Endothelial cell of umbilical vein (primary cell): ENCODE measurements around the gene TAMALIN. TPM values are rescaled to one million over a fixed set of nuclear protein-coding genes. Genes with fewer than 3 reads are reported as not detected.

Source experiments
- BruUV-seq: library from RNA; stranded (reverse); fragments of 400-500 nt; replicated peaks from 2 replicates; lab custom pipeline; 2021; lab: Mats Ljungman, UMichigan
- CTCF ChIA-PET: fragments of 300-600, 350-600 bp; sonication (Branson Sonifier 250); formaldehyde crosslinking; loops from one replicate; lab custom pipeline; 2021; ENCODE audit warnings: antibody characterized with exemption, inconsistent platforms; lab: Charles Lee
- POLR2A ChIA-PET: fragments of 300-600, 350-600 bp; sonication (Branson Sonifier 250); formaldehyde crosslinking; loops from one replicate; lab custom pipeline; 2021; ENCODE audit warnings: antibody characterized with exemption, inconsistent platforms; lab: Charles Lee
- DNase-seq: peaks from one replicate; pipeline ENCODE4 v3.0.0-alpha.2; 2011; ENCODE audit warnings: low read depth, low spot score
- FAIRE-seq: peaks from 2 replicates; lab custom pipeline; 2011; peaks lifted over from hg19 to GRCh38; lab: Jason Lieb, UNC
- H2AFZ ChIP-seq: 2 replicates; pipeline ENCODE4 v1.6.0; 2012; ENCODE audit warnings: low read depth, low read length, control low read depth, inconsistent platforms
- H3K27ac ChIP-seq: 2 replicates; pipeline ENCODE4 v1.5.1; 2011; ENCODE audit warnings: low read depth, mild to moderate bottlenecking, control low read depth, low read length, moderate library complexity; ENCODE audit not compliant: insufficient read depth
- H3K27me3 ChIP-seq, 2 experiments: 2 replicates each; pipeline versions ENCODE4 v1.6.0 to v1.6.1; 2011; ENCODE audit warnings: low read length in 2 of 2, mixed read lengths in 1 of 2; ENCODE audit not compliant: control insufficient read depth in 2 of 2, insufficient read depth in 2 of 2
- H3K36me3 ChIP-seq, 2 experiments: 2 replicates in 1 of 2; 3 replicates in 1 of 2; pipeline ENCODE4 v1.5.1; 2011; ENCODE audit warnings: low read length in 2 of 2, mild to moderate bottlenecking in 1 of 2, moderate library complexity in 1 of 2; ENCODE audit not compliant: control insufficient read depth in 2 of 2, insufficient read depth in 2 of 2; ENCODE audit errors: extremely low read depth in 1 of 2
- H3K4me1 ChIP-seq: 3 replicates; pipeline ENCODE4 v1.5.1; 2011; ENCODE audit warnings: mild to moderate bottlenecking, low read length; ENCODE audit not compliant: control insufficient read depth, insufficient read depth; ENCODE audit errors: extremely low read depth
- H3K4me2 ChIP-seq: 2 replicates; pipeline ENCODE4 v1.6.1; 2011; ENCODE audit warnings: low read length, control low read depth, mixed read lengths; ENCODE audit not compliant: insufficient read depth
- H3K4me3 ChIP-seq, 3 experiments: fragments of 200-600 bp in 1 of 3; sonication (generic), shearing (Covaris generic) in 1 of 3; replicated peaks in 1 of 3; 2 replicates each; pipeline ENCODE4 v1.5.1; 2011 to 2016; ENCODE audit warnings: control low read depth in 3 of 3, low read length in 3 of 3, mild to moderate bottlenecking in 2 of 3, inconsistent platforms in 1 of 3, low read depth in 1 of 3, moderate library complexity in 1 of 3; ENCODE audit not compliant: insufficient read depth in 1 of 3
- H3K79me2 ChIP-seq: 2 replicates; pipeline ENCODE4 v1.6.0; 2012; ENCODE audit warnings: low read length, inconsistent platforms; ENCODE audit not compliant: control insufficient read depth, insufficient read depth
- H3K9ac ChIP-seq: replicated peaks from 2 replicates; pipeline ENCODE3; 2011; ENCODE audit warnings: low read length, control low read depth; ENCODE audit not compliant: insufficient read depth; ENCODE audit errors: extremely low read depth
- H3K9me1 ChIP-seq: replicated peaks from 3 replicates; pipeline ENCODE4 v1.6.0; 2011; ENCODE audit warnings: mild to moderate bottlenecking, low read length; ENCODE audit not compliant: control insufficient read depth, insufficient read depth; ENCODE audit errors: extremely low read depth
- H3K9me3 ChIP-seq: replicated peaks from 2 replicates; pipeline ENCODE4 v1.5.1; 2012; ENCODE audit warnings: low read length, inconsistent platforms; ENCODE audit not compliant: control insufficient read depth, insufficient read depth
- H4K20me1 ChIP-seq: replicated peaks from 2 replicates; pipeline ENCODE3; 2011; ENCODE audit warnings: mild to moderate bottlenecking, low read length; ENCODE audit not compliant: control insufficient read depth, insufficient read depth; ENCODE audit errors: extremely low read depth
- CTCF ChIP-seq, 2 donors: IDR thresholded peaks; 1 replicate in 1 of 2; 2 replicates in 1 of 2; pipeline ENCODE4 v1.5.1; 2011; ENCODE audit warnings: low read length in 2 of 2, mild to moderate bottlenecking in 2 of 2, moderate library complexity in 2 of 2, control low read depth in 1 of 2, inconsistent platforms in 1 of 2, low read depth in 1 of 2; ENCODE audit not compliant: insufficient read depth in 1 of 2; ENCODE audit errors: extremely low read depth in 1 of 2
- EZH2 ChIP-seq: IDR thresholded peaks from 2 replicates; pipeline ENCODE4 v1.6.1; 2012; ENCODE audit warnings: borderline replicate concordance, low read depth, mild to moderate bottlenecking, moderate library complexity, low read length, inconsistent platforms; ENCODE audit not compliant: severe bottlenecking
- FOS ChIP-seq: IDR thresholded peaks from 2 replicates; pipeline ENCODE4 v1.6.1; 2011; ENCODE audit warnings: mild to moderate bottlenecking, low read length, moderate library complexity, borderline replicate concordance; ENCODE audit not compliant: insufficient read depth
- GATA2 ChIP-seq: IDR thresholded peaks from 2 replicates; pipeline ENCODE4 v1.7.0; 2011; ENCODE audit warnings: low read depth, mild to moderate bottlenecking, moderate library complexity, mixed read lengths, low read length; ENCODE audit not compliant: insufficient read length, insufficient read depth
- JUN ChIP-seq: IDR thresholded peaks from 2 replicates; pipeline ENCODE4 v1.6.1; 2011; ENCODE audit warnings: borderline replicate concordance, low read depth; ENCODE audit not compliant: insufficient read length, insufficient read depth
- MYC ChIP-seq: IDR thresholded peaks from one replicate; pipeline ENCODE4 v1.6.1; 2011; ENCODE audit warnings: mild to moderate bottlenecking, low read depth, low read length
- POLR2A ChIP-seq: IDR thresholded peaks from 2 replicates; pipeline ENCODE4 v1.6.1; 2012; ENCODE audit warnings: low read depth, mild to moderate bottlenecking, control low read depth, low read length
- POLR2AphosphoS5 ChIP-seq: IDR thresholded peaks from 2 replicates; pipeline ENCODE4 v1.6.1; 2012; ENCODE audit warnings: low read depth, mild to moderate bottlenecking, control low read depth, low read length, moderate library complexity; ENCODE audit not compliant: insufficient read depth
- dilution Hi-C: fragments of 300-500 bp; cut with MboI; formaldehyde crosslinking; loops from one replicate; pipeline ENCODE4 v1.15.0; 2019; ENCODE audit warnings: low sequenced_read_pairs; ENCODE audit not compliant: extremely low pct_ligation_motif_present
- intact Hi-C: fragments of 100-400 bp; cut with micrococcal nuclease; formaldehyde crosslinking; loops from one replicate; pipeline ENCODE4 v1.10.0; 2022
- polyA plus RNA-seq, 4 experiments: library from polyadenylated mRNA; depleted of rRNA in 3 of 4; stranded (reverse) in 3 of 4; unstranded in 1 of 4; fragments of >200 nt; gene quantifications; 2 replicates each; pipeline versions ENCODE4 v1.2.1 to v1.2.3, GENCODE V29; 2011 to 2012; ENCODE audit warnings: missing spikeins in 1 of 4
- total RNA-seq: library from RNA; stranded (reverse); gene quantifications from 2 replicates; pipeline ENCODE4 v1.2.3, GENCODE V29; 2021
- TF ChIP-seq, protein P1 (sequence below): IDR thresholded peaks from 2 replicates; pipeline ENCODE4 v1.6.1; 2011; ENCODE audit not compliant: insufficient read depth, insufficient read length

TAMALIN gene
- total and polyA plus RNA-seq, 2 donors (not counting 3 experiments of a cell fraction or from before 2014, with no cell fraction given), result 53.3 to 87.5 TPM

DNA sequence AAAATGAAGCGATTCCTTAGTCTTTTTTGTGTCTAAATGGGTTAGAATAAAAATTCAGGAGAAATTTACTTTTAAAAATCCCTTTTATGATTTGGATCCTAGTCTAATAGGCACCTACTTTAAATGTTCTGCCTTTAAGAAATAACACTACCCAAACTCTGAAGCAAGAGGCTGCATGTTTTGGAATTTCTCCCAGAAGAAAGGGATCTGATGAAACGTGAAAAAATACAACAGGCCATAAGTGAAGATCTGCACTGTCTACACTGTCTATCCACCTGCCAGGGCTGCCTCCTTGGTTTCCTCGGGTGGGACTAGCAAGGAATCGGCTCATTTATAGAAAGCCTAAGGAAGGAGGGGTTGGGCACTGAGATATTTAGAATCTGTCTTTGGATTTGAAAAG lies 33.2 kb upstream of the TAMALIN start:
- peaks cover 53% of the 10 kb centered on the region for H3K79me2 ChIP-seq
- POLR2A ChIA-PET, result no interaction called here
- H3K27me3 ChIP-seq, result no peaks in the 10 kb centered on the region
- H3K9me3 ChIP-seq, result no peaks in the 10 kb centered on the region
- CTCF ChIA-PET, result interaction anchor here (0.7 to 5.7 kb wide), 5 partner anchors 14 to 81 kb away, joined by 3 to 39 read pairs (median 3); partner anchors contain the start of gene ACVR1B
- H3K9ac ChIP-seq, result peak overlapping the region; percentile 35
- TF ChIP-seq, protein P1, sequence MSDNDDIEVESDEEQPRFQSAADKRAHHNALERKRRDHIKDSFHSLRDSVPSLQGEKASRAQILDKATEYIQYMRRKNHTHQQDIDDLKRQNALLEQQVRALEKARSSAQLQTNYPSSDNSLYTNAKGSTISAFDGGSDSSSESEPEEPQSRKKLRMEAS, result no peak
- TF ChIP-seq GATA2 (no peak), POLR2AphosphoS5 (no peak), CTCF (IDR thresholded peaks at IDR 0.05; ENCODE audit: extremely low read depth in 1 of 2, insufficient read depth in 1 of 2, low read depth in 1 of 2, low read length in 2 of 2) (no peak), MYC (no peak), FOS (no peak), POLR2A (no peak), EZH2 (no peak), JUN (no peak)
- H3K36me3 ChIP-seq, result peaks cover 6 to 9% of the 10 kb centered on the region in 2 experiments
- H3K9me1 ChIP-seq, result no peaks in the 10 kb centered on the region
- no TSS peak for BruUV-seq
- H3K4me1 ChIP-seq, result peaks cover 85% of the 10 kb centered on the region
- no peaks in the 10 kb centered on the region for H4K20me1 ChIP-seq
- peak overlapping the region; percentile 98 for H3K27ac ChIP-seq
- dilution Hi-C loops (no loop called here), intact Hi-C loops (loop anchor here (1.0 to 2.0 kb wide), 2 partner anchors 47 to 77 kb away; no protein-coding TSS in a partner anchor)
- no peak overlapping the region for H3K4me3 ChIP-seq
- no peak for FAIRE-seq
- no peak overlapping the region for H2AFZ ChIP-seq
- DNase-seq, result peak; percentile 21
- peak overlapping the region; percentile 62 for H3K4me2 ChIP-seq
